Peyer's patch (tissue), 4 donors: ENCODE data around the gene PRKCZ.

Source experiments
- CTCF ChIP-seq, 6 experiments: fragments of 450-650 bp in 4 of 6; fragments of 200-600 bp in 2 of 6; sonication (generic) in 1 of 6; IDR thresholded peaks; one replicate each; pipeline ENCODE4 v1.5.1; 2017 to 2019; ENCODE audit warnings: antibody characterized with exemption in 6 of 6, mild to moderate bottlenecking in 3 of 6, moderate library complexity in 1 of 6
- POLR2A ChIP-seq, 2 donors: fragments of 450-650 bp; IDR thresholded peaks; one replicate each; pipeline ENCODE4 v1.5.1; 2017; ENCODE audit warnings: antibody characterized with exemption in 2 of 2, mild to moderate bottlenecking in 2 of 2, moderate library complexity in 2 of 2

- TF ChIP-seq CTCF (IDR thresholded peaks at IDR 0.05) (peak in 3 of 6 experiments; percentile 23 to 27 (median 27)), POLR2A (IDR thresholded peaks at IDR 0.05) (peak in 1 of 2 donors; percentile 45)
These were observed 155.2 kb downstream of the PRKCZ start for GRCh38 chr1:2205191-2205952.
